NCI-H510A treated with DMSO at 0.1 percent for 48 hours (cell line): ENCODE data around the gene PDK1.
"Not testable (repeated sequence)": the region's sequence is repeated elsewhere in the genome, so short reads cannot be mapped to it uniquely, and the experiment has no call there.

Source experiments
- DNase-seq: peaks from one replicate; lab custom pipeline; 2025; lab: John Stamatoyannopoulos, UW

Gene PDK1

DNA sequence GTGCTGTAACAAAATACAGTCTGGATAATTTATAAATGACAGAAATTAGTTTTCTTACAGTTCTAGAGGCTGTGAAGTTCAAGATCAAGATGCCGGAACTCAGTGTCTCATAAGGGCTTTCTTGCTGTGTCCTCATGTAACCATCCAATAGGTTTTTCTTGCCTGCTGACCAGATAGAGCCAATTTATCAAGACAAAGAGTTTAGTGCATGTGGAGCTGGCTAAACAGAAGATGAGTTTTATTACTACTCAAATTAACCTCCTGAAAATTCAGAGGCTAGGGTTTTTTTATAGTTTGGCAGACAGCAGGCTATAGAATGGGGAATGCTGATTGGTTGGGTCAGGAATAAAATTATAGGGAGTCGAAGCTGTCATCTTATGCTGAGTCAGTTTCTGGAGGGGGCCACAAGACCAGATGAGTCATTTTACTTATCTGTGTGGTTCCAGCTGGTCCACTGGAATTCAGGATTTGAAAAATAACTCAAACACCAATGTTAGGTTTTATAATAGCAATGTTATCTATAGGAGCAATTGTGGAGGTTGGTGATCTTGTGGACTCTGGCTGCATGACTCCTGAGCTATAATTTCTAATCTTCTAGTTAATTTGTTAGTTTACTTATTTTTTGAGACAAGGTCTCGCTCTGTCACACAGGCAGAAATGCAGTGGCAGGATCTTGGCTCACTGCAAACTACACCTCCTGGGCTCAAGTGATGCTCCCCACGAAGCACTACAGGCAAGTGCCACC is 3.2 kb upstream of the PDK1 start:
- DNase-seq, result no peak

DNA sequence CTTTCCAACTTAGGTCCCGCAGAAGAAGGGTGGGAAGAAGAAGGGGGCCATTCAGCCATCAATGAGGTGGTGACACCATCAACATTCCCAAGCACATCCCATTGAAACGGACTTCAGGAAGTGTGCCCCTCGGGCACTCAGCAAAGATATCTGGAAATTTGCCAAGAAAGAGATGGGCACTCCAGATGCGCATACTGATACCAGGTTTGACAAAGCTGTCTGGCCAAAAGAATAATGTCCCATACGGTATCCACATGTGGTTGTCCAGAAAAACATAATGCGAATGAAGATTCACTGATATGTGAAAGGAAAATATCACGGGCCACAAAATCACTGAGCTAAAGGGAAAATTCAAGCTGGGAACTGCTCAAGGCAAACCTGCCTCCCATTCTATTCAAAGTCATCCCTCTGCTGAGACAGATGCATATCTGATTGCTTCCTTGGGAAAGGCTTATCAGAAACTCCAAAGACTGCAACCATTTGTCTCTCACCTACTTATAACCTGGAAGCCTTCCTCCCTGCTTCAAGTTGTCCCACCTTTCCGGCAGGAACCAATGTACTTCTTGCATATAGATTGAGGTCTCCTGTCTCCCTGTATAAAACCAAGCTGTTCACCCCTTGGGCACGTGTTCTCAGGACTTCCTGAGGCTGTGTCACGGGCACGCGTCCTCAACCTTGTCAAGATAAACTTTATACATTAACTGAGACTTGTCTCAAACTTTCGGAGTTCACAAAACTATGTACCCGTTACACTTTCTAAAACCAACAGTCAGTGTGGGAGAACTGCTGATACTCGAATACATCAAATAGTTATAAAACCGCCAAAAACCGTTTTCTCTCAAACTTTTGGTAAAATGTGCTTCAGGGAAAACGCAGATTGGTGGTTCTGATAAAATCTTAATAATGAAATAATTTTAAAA is 1.3 kb upstream of the PDK1 start:
- no peak for DNase-seq

DNA sequence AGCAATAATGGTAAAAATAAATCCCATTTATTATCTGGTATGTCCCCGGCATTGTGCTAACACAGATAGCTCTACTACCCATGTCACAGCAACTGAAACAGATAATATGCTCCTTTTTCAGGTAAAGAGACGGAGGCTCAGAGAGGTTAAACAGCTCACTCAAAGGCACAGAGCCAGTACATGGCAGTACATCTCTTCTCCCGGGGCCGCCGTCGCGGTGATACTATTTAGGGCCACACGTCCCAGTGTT is 693 bp upstream of the PDK1 start:
- DNase-seq, result no peak

DNA sequence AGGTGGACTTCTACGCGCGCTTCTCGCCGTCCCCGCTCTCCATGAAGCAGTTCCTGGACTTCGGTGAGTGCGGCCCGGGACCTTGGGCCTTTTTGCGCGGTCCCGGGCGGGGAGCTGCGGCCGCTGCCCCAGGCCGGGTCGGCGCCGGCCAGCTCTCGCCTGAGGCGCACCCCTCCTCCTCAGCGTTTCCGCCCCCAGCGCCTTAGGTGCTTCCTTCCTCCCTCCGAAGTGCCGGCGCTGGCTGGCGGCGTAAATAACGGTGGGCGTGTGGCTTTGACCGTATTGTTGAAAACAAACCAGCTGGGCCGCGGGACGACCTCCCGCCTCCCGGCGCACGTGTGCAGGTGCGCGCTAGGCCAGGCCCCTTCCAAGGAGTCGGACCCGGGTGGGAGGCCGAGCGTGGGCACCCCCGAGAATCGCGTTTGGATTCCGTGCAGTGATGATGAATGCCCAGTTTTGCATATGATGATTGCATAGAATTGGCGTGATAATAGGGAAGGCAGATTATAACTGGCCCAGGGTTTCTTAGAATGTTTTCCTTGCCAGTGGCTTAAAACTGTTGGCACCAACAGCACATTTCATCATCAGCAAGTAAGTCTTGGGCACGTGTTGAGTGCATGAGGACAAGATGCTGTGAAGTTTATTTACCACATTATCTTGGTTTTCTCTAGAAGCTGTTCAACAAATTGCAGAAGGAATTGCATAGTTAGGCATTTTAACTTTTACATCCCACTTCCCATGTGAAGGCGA is 569 bp downstream of the PDK1 start:
- peak; percentile 85 for DNase-seq

DNA sequence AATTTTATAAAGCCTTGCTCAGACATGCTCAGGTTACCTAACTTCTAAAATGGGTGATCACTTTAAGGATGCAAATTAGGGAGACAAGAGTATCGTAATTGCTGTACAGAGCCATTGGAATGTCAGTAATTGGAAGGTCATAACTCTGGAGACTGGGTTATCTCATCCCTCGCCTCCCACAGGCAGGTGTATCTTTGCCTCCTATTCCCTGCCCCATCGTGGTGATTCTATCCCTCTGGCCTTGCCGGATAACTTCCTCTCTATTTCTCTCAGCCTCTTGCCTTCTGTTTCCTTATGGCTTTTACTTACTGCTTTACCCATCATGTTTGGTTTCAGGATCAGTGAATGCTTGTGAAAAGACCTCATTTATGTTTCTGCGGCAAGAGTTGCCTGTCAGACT is 2.5 kb downstream of the PDK1 start:
- DNase-seq, result no peak

DNA sequence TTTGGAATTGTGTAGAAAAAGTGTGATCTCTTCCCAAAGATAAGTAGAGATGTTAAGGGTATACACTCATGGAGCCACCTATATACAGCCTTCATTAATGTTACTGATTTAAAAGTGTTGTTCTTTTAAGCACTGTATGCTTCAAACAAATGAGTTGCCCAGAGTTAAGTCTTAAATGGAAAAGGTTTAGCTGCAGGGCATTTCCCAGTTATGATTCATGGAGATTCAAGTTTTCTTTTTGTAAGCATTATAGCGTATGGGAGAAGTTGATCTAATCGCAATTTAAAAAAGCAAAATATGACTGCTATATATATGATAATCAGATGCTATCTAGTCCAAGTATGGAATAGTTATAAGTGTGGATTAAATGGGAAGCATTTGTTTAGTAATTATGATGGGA is 4.8 kb downstream of the PDK1 start:
- DNase-seq, result no peak

DNA sequence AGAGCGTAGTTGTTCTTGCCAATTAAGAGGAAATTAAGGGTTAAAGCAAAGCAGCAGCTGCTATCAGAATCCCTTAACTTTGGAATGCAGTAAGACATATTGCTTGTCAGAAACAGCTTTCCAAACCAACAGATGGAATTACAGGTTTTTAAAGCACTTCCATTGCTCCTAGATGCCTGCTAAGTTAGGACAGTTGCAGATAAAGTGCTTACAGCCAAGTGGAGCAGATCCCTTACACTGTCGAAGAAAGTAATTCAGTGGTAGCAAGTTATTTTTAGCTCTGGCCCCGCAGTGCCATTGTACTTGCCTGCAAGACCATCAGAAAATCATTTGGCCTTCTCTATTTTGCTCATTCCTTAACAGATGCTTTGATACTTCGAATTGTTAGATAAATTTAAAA is 5.4 kb downstream of the PDK1 start:
- DNase-seq, result no peak

DNA sequence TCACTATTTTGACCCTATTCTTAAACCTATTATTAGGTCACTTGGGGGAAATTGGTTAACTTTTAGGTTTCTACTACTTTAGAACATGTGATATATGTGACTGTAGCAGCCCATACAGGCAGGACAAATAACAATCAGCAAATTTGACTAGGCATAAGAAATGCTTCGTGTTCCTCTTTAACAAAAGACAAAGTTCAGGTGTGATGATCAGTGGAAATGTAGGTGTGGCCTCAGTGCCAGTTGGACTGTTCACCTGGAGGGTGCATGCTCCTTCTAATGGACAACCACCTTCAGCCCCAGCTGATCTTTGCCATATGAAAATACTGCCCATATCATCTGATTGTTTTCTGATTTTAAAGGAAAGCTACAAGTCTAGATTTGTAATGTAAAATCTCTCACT is 6.4 kb downstream of the PDK1 start:
- no peak for DNase-seq

DNA sequence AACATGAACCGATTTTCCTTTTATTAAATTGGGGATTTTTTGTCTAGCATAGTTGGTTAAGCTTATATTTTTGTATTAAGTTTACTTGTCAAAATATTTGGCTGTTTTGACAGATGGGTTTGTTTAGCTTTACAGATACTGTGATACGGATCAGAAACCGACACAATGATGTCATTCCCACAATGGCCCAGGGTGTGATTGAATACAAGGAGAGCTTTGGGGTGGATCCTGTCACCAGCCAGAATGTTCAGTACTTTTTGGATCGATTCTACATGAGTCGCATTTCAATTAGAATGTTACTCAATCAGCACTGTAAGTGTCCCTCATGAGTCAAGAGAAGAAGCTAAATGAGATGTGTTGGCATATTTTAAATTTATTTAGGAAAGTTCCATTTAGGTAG is 8.5 kb downstream of the PDK1 start:
- no peak for DNase-seq

DNA sequence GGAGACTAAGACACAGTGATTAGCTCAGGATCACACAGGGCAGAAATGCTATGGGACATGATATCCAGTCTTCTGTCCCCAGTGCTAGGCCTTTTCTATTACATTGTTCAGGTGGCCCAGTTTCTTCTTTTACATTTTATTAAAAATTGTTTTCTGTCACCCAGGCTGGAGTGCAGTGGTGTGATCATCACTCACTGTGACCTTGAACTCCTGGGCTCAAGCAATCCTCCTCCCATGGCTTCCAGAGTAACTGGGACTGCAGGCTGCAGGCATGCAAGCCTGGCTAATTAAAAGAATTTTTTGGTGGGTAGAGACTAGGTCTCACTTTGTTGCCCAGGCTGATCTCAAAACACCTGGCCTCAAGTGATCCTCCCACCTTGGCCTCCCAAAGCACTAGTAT is 15.4 kb downstream of the PDK1 start:
- DNase-seq, result no peak

DNA sequence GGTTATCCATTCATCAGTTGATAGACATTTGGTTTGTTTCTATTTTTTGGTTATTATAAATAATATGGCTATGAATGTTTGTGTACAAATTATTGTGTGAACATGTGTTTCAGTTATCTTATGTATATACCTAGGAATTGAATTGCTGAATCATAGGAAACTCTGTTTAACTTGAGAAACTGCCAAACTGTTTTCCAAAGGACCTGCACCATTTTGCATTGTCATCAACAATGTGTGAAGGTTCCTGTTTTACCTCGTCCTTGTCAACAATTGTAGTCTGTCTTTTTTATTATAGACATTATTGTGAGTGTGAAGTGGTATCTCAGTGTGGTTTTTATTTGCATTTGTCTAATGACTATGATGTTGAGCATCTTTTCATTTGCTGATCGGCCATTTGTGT is 17.1 kb downstream of the PDK1 start:
- DNase-seq, result peak; percentile 79

DNA sequence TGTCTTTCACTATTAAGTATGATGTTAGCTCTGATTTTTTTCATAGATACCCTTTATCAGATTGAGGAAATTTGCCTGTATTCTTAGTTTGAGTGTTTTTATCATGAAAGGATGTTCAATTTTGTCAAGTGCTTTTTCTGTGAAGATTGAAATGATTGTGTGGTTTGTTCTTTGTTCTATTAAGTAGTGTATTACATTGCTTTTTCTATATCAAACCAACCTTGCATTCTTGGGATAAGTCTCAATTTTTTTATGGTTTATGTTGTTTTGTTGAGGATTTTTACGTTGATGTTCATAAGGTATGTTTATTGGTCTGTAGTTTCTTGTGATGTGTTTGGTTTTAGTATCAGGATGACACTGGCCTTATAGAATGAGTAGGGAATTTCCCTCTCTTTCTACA is 19.1 kb downstream of the PDK1 start:
- DNase-seq, result no peak

DNA sequence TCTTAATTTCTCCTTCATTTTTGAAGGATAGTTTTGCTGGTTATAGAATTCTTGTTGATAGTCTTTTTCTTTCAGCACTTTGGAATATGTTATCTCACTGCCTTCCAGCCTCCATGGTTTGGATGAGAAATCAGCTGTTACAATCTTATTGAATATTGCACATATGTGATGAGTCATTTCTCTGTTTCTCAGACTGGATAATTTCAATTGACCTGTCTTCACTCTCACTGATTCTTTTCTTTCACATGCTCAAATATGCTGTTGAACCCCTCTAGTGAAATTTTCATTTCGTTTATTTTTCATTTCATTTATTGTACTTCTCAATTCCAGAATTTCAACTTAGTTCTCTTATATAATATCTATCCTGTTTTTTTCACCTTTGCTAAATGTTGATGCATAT is 22.2 kb downstream of the PDK1 start:
- DNase-seq, result no peak

DNA sequence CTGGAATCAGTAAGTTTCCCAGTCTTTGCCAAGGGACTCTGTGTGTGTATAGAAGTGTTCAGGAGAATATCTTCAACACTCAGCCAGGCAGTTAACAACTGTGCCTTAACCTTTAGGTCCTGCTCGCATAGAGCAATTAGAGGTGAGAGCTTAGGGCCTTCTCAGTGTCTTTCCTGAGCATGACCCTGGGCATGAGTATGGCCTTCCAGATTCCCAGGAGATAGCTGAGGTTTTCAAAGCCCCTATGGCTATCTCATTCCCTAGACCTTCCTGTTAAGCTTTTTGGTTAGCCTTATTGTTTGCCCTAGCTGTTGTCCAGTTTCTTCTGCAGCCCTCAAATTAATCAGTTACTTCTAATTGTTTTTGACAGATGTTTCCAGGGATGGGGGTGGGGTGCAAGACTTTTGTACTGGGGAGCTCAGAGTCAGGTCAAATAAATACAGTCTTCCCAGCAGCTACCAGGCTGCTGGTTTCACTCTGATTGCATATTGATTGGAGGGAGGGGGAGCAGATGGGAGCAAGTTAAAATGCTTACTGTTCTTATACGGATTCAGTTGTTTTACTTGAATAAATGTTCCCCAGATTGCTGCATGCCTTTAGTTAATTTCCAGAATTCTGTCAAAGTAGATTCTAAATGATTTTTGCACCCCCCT is 23.1 kb downstream of the PDK1 start:
- DNase-seq, result no peak

DNA sequence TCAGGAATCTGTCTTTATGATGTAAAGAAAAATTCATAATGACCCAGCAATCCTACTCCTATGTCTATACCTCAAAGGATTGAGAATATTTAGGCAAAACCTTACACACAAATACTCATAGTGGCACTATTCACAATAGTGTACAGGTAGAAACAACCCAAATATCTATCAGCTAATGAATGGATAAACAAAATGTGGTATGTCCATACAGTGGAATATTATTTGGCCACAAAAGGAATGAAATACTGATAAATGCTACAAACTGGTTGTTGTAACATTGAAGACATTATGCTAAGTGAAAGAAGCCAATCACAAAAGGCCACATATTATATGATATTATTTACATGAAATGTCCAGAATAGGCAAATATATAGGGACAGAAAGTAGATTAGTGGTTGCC is 24.7 kb downstream of the PDK1 start:
- DNase-seq, result no peak

DNA sequence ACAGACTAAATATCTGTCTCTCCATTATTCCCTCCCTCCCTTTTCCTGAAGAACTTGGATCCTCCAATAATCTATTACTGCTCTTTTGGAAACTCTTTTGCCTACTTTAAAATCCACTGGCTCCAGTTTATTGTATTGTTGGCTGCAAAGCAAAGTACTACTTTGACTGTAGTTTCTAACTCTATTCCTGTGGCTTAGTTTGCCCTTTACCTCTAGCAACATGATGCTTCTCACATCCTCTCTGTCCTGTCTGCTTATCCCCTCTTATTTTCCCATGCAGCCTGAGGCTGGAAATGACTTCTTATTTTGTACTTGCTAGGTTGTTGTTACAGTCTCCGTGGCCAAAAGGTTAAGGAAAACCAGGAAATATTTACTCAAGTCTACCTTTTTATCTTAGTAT is 26.8 kb downstream of the PDK1 start:
- DNase-seq, result no peak

DNA sequence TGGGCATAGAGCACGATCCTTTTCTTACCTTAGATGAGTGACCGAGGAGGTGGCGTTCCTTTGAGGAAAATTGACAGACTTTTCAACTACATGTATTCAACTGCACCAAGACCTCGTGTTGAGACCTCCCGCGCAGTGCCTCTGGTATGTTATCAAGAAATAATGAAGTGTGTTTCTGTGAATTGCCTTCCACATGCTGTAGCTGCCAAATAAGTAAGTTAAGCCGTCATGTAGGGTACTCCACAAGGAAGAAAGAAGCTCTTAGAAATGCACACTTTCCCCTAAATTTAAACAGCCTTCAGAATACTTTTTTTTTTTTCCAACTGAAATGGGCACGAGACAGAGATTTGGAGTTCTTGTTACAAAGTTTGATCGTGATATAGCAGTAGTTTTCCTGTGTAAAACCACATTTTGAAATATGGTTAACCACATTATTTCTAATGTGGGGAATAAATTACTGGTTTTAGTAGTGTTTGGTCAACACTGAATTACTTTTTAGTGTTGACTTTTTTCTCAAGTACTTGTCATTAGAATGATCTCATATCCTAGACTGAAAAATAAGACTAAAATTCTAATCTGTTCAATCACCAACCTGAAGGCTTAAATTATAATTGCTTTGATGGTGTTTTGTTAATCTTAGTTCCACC is 30.5 kb downstream of the PDK1 start:
- no peak for DNase-seq

DNA sequence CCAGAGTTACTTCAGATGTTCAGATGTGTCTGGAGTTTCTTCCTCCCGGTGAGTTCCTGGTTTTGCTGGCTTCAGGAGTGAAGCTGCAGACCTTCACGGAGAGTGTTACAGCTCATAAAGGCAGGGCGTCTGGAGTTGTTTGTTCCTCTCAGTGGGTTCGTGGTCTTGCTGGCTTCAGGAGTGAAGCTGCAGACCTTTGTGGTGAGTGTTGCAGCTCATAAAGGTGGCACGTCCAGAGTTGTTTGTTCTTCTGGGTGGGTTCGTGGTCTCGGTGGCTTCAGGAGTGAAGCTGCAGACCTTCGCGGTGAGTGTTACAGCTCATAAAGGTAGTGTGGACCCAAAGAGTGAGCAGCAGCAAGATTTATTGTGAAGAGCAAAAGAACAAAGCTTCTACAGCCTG is 31.3 kb downstream of the PDK1 start:
- not testable (repeated sequence) for DNase-seq

DNA sequence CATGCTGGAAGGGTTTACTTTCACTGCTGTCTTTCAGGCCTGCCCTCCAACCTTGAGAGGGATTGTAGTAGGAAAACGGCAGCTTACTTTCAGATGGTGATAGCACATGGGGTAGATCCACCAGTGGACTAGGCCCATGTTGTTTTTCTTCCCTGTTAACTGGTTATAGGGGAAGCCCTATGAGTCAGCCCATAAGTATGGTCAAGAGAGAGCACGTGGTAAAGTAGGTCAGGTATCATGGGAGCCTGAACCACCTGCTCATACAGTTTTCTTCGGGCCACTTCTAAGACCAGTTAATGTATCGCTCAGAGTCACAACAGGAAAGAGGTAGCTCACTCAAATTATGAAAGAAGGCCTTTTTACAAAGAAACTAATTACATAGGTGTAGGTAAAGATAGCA is 33.0 kb downstream of the PDK1 start:
- DNase-seq, result no peak

DNA sequence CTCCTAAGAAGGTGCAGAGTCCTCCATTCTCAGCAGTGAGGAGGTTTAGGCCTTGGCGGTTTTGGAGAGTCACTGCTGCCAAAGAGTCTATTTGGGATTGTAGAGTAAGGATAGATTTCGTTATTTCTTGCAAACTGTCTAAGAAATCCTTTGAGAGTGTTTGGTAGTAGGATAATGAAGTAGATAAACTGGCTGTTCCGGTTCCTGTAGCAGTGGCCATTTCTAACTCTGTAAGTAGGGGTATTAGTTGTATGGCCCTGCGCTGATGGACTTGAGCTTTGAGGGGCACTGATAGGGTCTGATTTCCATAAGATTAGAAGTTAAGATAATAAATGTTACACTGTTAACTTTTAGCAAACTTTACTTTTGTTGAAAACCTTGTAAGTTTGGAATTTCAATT is 35.5 kb downstream of the PDK1 start:
- not testable (repeated sequence) for DNase-seq

DNA sequence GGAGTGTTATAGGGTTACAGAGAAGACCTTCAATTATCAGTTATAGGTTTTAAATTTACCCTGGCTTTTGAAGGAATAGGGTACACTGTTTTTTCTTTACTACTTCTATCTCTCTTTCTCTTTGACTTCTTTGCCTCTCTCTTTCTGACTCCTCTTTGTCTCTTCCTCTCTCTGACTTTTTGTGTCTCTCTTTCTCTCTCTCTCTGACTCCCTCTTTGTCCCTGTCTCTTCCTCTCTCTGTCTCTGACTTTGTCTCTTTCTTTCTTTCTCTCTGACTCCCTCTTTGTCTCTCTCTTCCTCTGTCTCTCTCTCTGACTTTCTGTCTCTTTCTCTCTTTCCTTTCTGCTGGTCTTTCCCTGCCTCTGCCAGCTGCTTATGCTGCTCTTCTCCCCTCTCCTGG is 36.3 kb downstream of the PDK1 start:
- not testable (repeated sequence) for DNase-seq

DNA sequence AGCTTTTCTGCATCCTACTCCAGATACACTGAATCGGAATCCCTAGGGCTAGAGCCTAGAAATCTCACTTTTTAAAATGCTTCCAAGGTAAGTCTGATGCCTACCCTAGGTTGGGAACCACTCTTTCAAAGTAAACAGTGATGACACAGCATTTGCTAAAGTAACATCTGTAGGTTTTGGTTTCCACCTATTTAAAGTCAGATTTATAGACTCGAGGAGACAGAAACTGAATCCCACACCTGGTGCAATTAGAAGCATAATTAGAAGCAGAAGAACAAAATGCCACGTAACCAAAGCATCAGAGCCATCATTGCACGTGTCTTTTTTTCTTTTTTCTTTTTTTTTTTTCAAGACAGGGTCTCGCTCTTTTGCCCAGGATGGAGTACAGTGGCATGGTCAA is 40.9 kb downstream of the PDK1 start:
- no peak for DNase-seq
